H54 (cell line): ENCODE data around the gene EBLN2.
A peak's percentile ranks its signal among the peaks of the same experiment; 100 is the strongest.

Source experiments
- DNase-seq: peaks from one replicate; pipeline ENCODE4 v3.0.0; 2011; ENCODE audit warnings: low spot score, mixed read lengths; ENCODE audit not compliant: insufficient read length
- FAIRE-seq: peaks from 3 replicates; lab custom pipeline; 2011; peaks lifted over from hg19 to GRCh38; lab: Jason Lieb, UNC
- POLR2A ChIP-seq: IDR thresholded peaks from 2 replicates; pipeline ENCODE4 v1.6.1; 2011; ENCODE audit warnings: low read depth, mild to moderate bottlenecking, low read length

Gene EBLN2

GRCh38 chr3:73061416-73061815 is at the start of gene EBLN2:
Gene EBLN2, plus strand, starts transcription at chr3:73061659. Its CDS starts 423 bp downstream, at chr3:73062082.
- no peak for DNase-seq
- TF ChIP-seq POLR2A: no peak
- FAIRE-seq: no peak

GRCh38 chr3:73018298-73018697 is 43.2 kb upstream of the EBLN2 start:
- no peak for FAIRE-seq
- TF ChIP-seq POLR2A: no peak
- DNase-seq: no peak

GRCh38 chr3:73018790-73019441 is 42.5 kb upstream of the EBLN2 start:
- TF ChIP-seq POLR2A: no peak
- FAIRE-seq (no peak), DNase-seq (no peak)

- TF ChIP-seq POLR2A: no peak
- DNase-seq (no peak), FAIRE-seq (no peak)
Observed at GRCh38 chr3:73021301-73021835, 40.1 kb upstream of the EBLN2 start.

GRCh38 chr3:73024836-73025235 is 36.6 kb upstream of the EBLN2 start:
- DNase-seq (no peak), FAIRE-seq (no peak)

GRCh38 chr3:73026111-73026759 is 35.2 kb upstream of the EBLN2 start:
- no peak for FAIRE-seq
- TF ChIP-seq POLR2A: no peak
- DNase-seq: no peak

More at GRCh38 chr3:73024836-73025235, 36.6 kb upstream of the EBLN2 start:
- TF ChIP-seq POLR2A: no peak

- DNase-seq: no peak
- TF ChIP-seq POLR2A: no peak
- FAIRE-seq: no peak
Observed at GRCh38 chr3:73026760-73027113, 34.7 kb upstream of the EBLN2 start.

GRCh38 chr3:73028803-73029202 is 32.7 kb upstream of the EBLN2 start:
- DNase-seq: no peak
- no peak for FAIRE-seq
- TF ChIP-seq POLR2A: no peak

GRCh38 chr3:73029321-73029796 is 32.1 kb upstream of the EBLN2 start:
- DNase-seq (peak; percentile 19), FAIRE-seq (peak; percentile 95)
- TF ChIP-seq POLR2A: no peak

GRCh38 chr3:73030073-73030597 is 31.3 kb upstream of the EBLN2 start:
- no peak for DNase-seq
- FAIRE-seq: peak; percentile 11
- TF ChIP-seq POLR2A: no peak

- FAIRE-seq (no peak), DNase-seq (no peak)
- TF ChIP-seq POLR2A: no peak
Observed at GRCh38 chr3:73031573-73032103, 29.8 kb upstream of the EBLN2 start.

GRCh38 chr3:73036694-73037591 is 24.5 kb upstream of the EBLN2 start:
- FAIRE-seq (no peak), DNase-seq (no peak)
- no peak for TF ChIP-seq POLR2A

- FAIRE-seq (peak; percentile 38), DNase-seq (no peak)
- TF ChIP-seq POLR2A: no peak
Observed at GRCh38 chr3:73041537-73041936, 19.9 kb upstream of the EBLN2 start.

GRCh38 chr3:73043414-73043813 is 18.0 kb upstream of the EBLN2 start:
- DNase-seq (no peak), FAIRE-seq (no peak)
- TF ChIP-seq POLR2A: no peak
